HG03442 (cell line): Measurements from ENCODE around the gene SRD5A3.
A peak's percentile ranks its signal among the peaks of the same experiment; 100 is the strongest.

Experiments used
- ATAC-seq: cut with Tn5 transposase; IDR thresholded peaks from one replicate; pipeline ENCODE4 v1.9.1; 2021; ENCODE audit warnings: mild to moderate bottlenecking, moderate library complexity; ENCODE audit not compliant: unreplicated experiment

The SRD5A3 gene

DNA sequence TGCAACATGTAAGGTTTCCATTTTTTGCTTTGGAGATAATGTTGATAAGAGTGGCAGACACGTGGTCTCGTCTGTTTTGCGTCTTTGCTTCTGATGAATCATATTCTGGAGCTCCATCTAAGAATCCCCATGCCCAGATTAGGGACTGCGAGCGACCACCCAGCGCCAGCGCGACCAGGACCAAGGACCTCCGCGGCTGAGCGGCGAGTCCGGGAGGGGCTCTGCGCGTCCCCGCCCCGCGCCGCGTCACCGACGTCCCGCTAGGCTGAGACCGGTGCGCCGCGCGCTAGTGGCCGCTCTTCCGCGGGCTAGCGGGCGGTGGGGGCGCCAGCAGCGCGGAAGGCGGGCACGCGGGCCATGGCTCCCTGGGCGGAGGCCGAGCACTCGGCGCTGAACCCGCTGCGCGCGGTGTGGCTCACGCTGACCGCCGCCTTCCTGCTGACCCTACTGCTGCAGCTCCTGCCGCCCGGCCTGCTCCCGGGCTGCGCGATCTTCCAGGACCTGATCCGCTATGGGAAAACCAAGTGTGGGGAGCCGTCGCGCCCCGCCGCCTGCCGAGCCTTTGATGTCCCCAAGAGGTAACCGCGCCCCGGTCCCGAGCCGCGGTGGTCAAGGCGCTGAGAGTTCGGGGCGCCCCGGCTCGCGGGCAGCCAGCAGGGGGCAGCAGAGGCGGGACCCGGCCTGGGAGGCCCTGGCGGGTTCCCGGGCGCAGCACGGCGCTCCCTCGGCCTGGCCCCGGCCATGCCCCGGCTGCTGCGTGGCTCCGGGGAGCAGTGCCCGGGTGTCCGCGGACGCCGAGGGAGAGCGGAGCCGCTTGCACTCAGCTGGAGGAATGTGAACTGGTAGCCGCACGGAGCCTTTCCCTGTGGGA is at the start of gene SRD5A3:
TSS of gene SRD5A3 (plus strand) at position 263 of the 871 bp plus-strand sequence. CDS start at position 358, 95 bp downstream.
- ATAC-seq = peak; percentile 91

DNA sequence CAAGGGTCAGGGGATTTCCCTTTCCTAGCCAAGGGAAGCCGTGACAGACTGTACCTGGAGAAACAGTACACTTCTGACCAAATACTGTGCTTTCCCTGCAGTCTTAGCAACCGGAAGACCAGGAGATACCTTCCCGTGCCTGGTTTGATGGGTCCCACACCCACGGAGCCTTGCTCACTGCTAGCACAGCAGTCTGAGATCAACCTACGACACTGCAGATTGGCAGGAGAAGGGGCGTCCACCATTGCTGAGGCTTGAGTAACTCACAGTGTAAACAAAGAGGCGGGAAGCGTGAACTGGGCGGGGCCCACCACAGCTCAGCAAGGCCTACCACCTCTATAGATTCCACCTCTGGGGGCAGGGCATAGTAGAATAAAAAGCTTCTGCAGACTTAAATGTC is 48.7 kb upstream of the SRD5A3 start:
- no peak for ATAC-seq

DNA sequence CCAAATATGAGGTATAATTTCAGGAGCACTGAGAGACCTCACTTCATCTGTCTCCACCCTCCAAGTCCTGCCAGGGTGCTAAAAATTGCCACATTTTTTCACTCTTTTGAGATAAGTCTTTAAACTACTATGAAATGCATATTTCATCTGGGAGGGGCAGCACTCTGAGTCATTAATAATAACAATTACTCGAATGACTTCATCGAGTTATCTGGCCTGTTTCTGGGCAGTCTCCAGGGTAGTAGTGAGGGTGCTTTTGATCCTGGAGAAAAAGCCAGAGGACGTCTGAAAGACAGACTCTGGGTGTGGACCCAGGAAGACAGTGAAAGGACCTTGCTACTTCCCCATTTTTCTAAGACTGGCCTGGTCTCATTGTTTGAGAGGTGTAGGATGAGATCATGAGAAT is 42.3 kb upstream of the SRD5A3 start:
- ATAC-seq = no peak

DNA sequence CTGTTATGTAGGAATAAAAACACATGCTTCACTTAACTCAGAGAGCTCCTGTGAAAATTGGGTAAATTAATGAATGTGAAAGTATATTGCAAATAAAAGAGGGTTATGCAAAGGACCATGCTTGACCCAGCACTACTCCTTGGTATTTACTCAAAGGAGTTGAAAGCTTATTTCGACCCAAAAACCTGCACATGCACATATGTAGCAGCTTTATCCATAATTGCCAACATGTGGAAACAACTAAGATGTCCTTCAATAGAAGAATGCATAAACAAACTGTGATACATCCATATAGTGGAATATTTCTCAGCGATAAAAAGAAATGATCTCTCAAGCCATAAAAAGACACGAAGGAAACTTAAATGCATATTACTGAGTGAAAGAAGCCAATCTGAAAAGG is 41.7 kb upstream of the SRD5A3 start:
- no peak for ATAC-seq

DNA sequence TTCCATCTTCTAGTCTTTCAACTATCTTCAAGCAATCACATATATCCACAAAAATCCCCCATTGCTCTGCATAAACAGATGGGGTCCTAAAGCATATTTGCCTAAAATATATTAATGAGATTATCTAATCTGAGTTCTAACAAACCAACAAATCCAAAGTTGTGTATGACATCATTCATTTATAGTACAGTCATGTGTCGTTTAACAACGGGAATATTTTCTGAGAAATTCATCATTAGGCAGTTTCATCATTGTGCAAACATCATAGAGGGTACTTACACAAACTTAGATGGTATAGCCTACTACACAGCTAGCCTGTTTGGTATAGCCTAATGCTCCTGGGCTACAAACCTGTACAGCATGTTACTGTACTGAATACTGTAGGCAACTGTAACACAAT is 38.0 kb upstream of the SRD5A3 start:
- no peak for ATAC-seq

DNA sequence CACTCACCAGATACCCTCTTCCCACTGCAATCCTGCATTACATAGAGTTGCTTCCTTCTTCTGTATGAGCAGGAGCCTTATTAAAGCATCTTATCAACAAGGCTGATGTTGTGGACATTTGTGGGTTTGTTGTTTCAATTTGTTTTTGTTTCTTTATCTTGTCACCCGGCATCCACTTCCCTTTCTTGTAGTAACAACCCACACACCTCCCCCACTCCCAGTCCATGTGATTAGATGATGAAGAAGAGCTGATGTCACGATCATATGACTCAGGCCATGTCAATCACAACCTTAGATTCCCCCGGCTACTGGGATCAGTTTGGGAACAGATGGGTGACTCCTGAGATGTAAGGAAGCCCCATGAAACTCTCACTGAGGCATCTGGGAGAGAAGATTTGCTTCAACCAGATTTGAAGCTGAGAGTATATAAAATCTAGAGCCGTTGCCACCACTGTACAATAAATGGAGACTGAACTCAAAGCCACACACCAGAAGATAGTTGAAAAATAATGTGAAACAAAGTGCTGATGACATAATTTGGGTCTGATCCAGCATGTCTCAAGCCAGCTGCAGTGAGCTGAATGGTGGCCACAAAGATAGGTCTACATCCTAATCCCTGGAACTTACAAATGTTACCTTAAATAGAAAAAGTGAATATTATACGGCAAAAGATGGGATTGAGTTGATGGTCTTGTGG is 34.1 kb upstream of the SRD5A3 start:
- ATAC-seq = no peak

DNA sequence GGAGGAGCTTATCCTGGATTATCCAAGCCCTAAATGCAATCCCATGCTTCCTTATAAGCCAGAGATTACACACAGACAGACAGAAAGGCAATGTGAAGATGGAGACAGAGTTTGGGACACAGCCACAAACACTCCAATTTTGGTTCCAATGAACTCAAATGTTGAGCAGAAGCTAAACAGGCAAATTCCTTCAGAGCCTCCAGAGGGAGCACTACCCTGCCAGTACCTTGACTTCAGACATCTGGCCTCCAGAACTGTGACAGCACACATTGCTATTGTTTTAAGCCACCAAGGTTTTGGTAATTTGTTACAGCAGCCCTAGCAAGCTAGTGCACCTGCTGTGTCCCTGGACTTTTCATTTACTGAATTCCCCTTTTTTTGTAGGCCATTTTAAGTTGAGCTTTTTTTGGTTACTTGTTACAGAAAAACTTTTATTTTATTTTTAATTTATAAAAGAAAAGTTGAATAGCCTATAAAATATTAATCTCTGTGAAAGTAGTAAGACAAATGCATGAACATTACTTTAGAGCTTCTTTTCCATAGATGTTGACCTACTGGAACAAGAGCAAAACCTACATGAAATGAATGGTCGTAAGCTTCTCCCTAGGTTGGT is 33.4 kb upstream of the SRD5A3 start:
- peak; percentile 84 for ATAC-seq

DNA sequence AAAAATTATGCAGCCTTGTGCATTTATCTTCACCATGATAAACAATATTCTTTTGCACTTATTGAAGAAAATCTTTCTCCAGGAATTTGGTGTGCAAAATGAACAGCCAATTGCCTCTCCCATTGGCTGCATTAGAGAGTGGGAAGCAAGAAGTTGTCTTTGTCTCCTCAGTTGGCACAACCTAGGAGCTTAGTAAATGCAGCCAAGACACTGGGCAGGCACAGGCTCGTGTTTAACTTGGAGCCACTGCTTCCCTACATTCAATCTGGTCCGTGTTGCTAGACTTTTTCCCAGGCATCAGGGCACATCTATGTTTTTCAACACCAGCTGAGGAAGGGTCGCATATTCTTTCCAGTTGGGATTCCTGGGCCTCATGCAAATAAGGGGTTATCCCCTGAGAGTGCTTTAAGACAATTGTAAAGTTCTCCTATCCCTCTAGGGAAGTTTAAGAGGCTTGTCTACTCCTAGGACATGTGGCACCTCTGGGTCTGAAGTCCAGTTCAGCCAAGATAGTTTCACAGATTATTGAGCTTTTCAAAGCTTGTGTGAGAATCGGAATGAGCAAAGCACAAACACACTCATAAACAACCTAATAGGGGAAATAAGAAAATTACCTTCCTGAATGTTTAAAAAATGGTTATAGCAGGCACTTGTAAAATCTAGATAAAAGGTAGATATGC is 31.8 kb upstream of the SRD5A3 start:
- ATAC-seq = no peak

DNA sequence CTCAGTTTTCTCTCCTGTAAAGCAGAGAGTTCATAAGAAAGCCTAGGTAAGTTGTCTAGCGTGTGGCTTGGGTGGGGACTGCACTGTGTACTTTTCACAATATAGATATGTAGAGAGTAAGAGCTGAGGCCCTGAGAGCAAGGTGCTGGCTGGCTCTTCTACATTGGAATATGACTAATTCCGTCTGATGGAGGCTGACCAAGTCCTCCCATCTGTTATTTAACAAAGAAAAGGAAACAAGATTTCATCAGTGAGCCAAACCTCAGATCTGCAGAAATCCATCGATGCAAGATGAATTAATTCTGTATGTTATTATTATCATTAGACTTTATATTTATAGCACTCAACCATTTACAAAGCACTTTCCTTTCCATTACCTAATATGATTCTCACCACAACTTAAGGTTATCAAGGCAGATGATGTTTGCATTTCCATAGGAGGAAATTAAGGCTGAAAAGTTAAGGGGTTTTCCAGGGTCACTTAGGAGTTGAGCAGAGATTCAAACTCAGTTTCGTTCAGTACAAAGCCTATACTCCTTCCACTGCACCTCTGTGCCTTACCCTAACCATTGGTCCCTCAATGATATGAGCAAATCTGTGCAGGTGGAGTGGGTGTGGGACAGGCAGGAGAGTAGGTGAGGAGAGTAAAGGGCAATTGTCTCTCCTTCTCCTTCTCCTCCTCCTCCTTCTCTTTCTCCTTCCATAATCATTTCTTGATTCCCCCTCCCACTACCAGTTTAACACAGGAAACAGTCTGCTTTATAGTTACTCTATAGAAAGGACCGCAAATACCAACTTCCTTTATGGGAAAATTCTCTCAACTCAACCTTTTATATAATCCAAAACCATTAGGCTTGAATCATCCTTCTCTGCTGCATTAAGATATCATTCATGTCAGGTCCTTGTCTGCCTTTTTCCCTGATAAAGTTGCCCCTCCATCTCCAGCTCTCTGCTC is 27.6 kb upstream of the SRD5A3 start:
- ATAC-seq = no peak

DNA sequence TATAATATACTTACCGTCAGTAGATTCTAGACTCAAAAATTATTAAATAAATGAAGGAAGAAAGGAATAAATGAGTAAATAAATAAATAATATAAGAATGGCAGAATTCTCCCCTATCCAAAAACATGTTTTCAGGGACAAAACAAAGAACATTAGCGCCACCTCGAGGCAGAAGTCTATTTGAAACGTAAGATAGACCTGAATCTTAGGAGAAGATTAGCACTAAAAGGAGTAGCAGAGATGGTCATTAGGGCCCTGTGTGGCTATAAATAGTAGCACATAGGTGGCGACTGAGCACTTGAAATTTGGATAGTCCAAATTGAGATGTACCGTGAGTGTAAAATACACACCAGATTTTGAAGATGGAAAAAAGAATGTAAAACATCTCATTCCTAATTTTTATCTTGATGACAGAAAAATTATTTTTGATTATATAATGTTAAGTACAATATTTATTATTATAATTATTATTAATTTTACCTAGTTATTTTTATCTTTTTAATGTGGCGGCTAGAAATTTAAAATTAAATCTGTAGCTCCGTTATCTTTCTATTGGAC is 24.3 kb upstream of the SRD5A3 start:
- no peak for ATAC-seq

DNA sequence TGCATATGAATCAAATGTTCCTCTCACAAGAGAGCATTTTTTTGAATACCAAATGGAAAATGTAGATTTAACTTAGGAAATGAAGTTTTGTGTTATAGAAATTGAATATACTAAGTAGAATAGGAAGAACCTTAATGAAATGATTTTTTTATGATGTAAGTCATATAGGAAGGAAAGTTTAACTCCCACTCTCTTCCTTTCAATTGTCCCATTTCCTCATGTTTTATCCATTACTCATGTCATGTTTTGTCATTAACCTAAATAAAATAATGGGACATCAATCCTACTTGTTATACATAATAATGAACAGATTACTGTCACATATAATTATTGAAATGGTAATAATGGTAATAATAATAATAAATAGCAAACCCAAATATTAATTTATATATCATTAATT is 22.7 kb upstream of the SRD5A3 start:
- ATAC-seq = no peak

DNA sequence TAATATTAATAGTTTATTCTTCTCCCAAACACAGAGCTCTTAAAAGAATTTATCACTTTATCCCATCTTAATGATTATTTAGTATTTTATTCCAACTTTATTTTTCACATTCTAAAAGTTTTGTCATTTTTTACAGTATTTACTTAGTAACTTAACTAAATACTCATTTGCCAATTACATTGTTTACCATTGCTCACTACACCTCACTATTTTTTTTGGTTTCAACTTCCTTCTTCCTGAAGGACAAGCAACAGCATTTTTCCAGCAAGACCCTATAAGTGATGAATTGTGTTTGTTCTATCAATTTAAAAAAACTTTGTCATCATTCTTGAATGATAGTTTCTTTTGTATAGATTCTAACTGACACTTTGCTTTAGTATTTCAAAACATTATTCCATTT is 19.4 kb upstream of the SRD5A3 start:
- ATAC-seq = no peak

DNA sequence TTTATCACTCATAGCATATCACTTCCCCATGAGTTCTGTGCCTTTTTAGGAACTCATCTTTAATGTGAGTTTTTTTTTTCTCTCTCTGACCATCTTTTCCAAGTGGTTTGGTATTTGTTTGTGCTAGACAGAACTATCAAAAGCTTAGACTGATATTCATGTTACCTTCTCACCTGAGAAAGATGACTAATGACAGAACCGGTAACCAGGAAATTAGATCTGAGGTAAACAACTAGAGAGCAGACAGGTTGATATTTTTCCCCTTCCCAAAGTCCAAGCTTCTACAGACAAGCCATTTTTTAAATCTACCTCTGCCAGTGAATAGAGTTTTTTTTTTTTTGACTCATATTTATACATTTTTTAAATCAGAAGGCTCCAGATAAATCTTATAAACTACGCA is 17.0 kb upstream of the SRD5A3 start:
- no peak for ATAC-seq

DNA sequence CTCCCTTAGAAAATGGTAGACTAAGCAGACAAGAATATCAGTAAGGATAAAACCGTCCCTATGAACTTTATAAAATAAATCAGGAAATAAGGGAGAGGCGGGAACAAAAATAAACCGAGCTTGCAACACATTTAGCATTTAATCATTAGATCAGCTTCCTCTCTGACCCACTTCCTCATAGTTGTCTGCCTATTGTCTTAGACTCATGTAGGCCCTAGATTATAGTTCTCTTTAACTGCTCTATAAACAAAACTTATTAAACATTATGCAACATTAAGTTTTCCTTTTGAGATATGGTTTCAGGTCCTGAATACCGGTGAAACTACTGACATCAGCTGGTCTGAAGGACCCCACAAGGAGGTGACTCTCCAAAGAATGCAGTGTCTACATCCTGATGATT is 15.8 kb upstream of the SRD5A3 start:
- ATAC-seq = no peak

DNA sequence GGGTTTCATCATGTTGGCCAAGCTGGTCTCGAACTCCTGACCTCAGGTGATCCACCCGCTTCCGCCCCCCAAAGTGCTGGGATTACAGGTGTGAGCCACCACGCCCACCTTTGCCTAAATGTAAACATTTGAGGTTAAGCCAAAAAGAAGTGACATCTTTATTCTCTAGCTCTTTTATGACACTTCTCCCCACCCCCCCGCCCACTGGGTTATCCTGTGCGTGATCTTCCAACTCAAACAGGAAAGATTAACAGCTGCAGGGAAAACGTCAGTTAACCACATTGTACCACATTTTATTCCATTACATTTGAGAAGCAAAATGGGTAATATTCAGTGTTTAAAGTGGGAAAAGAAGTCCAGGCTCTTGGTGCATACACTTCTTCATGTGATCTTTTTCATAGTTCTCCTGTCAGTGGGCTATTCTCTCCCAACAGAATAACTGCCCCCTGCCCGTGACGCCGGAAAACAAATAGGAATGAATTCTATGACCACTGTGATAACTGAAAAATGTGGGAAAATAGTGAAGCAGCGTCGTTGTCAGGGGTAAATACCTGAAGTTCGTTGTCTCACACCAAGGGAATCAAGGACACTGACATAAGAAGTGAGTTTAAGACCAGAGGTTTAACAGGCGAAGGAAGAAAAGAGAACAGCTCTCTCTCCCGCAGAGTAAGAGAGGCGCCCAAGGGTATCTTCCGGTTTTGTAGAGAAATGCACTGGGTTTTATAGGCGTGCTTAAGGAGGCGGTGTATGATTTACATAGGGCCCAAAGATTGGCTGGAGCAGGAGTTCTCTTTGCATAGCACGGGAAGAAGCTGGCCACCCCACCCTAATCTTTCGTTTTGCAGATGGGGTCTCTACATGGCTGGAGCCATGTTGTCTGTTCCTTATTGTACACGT is 9.7 kb upstream of the SRD5A3 start:
- no peak for ATAC-seq

DNA sequence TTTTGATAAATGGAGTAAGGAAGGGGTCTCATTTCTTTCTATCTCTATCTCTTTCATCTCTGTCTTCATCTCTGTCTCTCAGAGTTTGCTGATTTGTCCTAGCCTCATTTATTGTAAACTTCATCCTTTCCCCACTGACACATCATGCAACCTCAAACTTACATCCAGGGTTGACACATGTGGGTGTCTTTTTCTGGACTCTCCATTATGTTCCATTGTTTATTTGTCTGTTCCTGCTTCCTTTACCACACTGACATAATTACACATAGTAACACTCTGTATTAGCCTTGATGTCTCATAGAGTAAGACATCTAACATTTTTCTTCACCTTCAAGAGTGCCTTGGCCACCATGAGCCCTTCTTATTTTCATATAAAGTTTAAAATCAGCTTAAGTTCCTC is 8.1 kb upstream of the SRD5A3 start:
- ATAC-seq = no peak

DNA sequence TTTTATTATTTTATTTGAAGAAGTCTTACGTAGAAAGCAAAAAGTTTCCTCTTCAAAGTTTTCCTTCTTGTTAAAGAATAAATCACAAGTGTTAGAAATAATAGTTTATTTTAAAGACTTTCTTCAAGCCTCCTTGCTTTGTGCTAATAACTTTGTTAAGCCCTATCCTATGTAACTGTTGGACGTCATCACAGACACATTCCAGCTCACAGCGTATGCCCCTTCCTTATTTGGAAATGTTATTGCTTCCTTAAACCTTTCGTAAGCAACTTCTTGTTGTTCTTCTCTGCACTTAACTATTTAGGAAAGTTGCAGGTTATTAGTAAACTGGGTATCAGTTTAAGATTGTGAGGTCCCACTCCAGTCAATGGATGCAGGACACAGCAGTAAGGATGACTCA is 7.6 kb upstream of the SRD5A3 start:
- ATAC-seq = no peak

DNA sequence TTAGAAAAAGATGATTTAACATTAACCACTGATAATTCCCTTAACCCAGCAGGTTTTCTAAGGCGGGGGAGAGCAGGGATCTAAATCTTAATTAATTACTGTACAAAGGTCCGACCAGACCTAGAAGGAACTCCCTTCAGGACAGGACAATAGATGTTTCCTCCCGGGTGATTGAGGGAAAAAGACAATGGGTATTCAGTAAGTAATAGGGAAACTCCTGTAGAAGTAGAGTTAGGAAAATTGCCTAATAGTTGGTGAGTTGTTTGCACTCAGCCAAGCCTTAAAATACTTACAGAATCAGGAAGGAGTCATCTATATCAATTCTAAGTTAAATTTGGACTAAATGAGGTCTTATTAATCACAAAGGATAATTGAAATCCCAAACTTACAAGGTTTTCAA is 5.8 kb upstream of the SRD5A3 start:
- no peak for ATAC-seq

DNA sequence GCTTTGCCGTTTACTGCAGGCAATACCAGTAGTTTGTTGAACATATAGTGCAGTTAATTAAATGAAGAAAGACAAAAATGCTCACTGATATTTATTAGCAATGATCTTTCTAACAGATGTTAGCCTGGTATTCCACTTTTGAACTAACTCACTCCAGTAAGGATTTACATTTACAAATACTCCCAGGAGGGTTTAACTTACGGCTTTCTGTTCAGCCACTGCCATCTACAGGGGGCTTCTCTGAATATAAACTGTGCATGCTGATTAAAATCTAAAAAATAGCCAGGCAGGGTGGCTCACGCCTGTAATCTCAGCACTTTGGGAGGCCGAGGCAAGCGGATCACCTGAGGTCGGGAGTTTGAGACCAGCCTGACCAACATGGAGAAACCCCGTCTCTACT is 2.2 kb upstream of the SRD5A3 start:
- no peak for ATAC-seq
